ENCODE data around the gene CDK4.

The CDK4 gene

DNA sequence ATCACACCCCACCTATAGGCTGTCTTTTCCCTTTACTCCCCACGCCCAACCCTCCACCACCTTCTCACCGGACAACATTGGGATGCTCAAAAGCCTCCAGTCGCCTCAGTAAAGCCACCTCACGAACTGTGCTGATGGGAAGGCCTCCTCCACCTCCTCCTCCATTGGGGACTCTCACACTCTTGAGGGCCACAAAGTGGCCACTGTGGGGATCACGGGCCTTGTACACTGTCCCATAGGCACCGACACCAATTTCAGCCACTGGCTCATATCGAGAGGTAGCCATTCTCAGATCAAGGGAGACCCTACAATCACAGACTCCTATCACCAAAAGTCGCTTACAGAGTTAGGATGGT, 700 bp downstream of the CDK4 start:
- H3K27me3 ChIP-seq: peaks cover 10% of the 10 kb centered on the region
- H3K9me3 ChIP-seq: no peaks in the 10 kb centered on the region
- H3K4me1 ChIP-seq: peaks cover 4% of the 10 kb centered on the region; the same call in 1 of the 2 replicates
- TF ChIP-seq, protein P1, sequence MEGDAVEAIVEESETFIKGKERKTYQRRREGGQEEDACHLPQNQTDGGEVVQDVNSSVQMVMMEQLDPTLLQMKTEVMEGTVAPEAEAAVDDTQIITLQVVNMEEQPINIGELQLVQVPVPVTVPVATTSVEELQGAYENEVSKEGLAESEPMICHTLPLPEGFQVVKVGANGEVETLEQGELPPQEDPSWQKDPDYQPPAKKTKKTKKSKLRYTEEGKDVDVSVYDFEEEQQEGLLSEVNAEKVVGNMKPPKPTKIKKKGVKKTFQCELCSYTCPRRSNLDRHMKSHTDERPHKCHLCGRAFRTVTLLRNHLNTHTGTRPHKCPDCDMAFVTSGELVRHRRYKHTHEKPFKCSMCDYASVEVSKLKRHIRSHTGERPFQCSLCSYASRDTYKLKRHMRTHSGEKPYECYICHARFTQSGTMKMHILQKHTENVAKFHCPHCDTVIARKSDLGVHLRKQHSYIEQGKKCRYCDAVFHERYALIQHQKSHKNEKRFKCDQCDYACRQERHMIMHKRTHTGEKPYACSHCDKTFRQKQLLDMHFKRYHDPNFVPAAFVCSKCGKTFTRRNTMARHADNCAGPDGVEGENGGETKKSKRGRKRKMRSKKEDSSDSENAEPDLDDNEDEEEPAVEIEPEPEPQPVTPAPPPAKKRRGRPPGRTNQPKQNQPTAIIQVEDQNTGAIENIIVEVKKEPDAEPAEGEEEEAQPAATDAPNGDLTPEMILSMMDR (IDR thresholded peaks at IDR 0.05; ENCODE audit: low read depth, low read length): no peak
- peak overlapping the region; percentile 92 for H3K4me3 ChIP-seq (ENCODE audit: low read depth, low read length)
- peaks cover 44% of the 10 kb centered on the region for H3K36me3 ChIP-seq
- no peak for DNase-seq

DNA sequence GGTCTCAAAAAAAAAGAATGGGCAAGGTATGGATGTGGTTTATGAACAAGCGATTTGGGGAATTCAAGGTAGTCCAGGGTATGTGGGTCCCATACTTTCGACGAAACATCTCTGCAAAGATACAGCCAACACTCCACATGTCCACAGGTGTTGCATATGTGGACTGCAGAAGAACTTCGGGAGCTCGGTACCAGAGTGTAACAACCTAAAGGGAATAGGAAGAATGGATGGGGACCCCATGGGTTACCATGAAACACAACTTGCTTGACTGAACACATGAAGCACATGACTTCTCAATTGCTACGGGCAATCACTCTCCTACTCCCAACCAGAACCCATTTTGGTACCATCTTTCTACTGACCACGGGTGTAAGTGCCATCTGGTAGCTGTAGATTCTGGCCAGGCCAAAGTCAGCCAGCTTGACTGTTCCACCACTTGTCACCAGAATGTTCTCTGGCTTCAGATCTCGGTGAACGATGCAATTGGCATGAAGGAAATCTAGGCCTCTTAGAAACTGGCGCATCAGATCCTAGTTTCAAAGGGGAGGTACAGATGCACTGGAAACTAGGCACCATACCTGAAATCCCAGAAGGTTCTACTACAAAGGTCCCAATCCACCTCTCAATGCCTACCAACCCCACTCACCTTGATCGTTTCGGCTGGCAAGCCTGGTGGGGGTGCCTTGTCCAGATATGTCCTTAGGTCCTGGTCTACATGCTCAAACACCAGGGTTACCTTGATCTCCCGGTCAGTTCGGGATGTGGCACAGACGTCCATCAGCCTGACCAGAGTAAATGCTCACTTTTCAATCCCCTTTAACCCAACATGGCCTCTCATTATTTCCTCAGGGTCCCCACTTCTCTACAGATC, 1.3 kb downstream of the CDK4 start:
- Histone ChIP-seq H3K4me1 (peaks cover 4% of the 10 kb centered on the region; the same call in 1 of the 2 replicates), H3K27me3 (peaks cover 3% of the 10 kb centered on the region), H3K9me3 (no peaks in the 10 kb centered on the region), H3K4me3 (ENCODE audit: low read depth, low read length) (peak overlapping the region; percentile 92), H3K36me3 (peaks cover 48% of the 10 kb centered on the region)
- DNase-seq: no peak
- TF ChIP-seq, protein P1 (IDR thresholded peaks at IDR 0.05; ENCODE audit: low read depth, low read length): no peak

DNA sequence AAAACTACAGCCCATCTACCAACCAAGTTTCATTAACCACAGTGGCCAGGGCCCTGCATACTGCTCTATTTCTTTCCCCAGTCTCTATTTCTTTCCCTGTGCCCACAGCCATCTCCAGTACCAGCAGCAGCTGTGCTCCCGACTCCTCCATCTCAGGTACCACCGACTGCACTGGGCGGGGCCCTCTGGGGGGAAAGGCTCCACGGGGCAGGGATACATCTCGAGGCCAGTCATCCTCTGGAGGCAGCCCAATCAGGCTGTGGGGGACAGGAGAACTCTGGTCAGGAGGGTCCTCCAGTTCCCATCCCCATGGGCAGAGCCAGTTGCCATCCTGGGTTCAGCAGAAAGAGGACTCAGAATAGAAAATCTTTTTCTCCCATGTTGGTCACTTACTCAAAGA, 3.0 kb downstream of the CDK4 start:
- Histone ChIP-seq H3K27me3 (no peaks in the 10 kb centered on the region), H3K4me3 (ENCODE audit: low read depth, low read length) (no peak overlapping the region), H3K4me1 (peaks cover 7% of the 10 kb centered on the region), H3K36me3 (peaks cover 48% of the 10 kb centered on the region), H3K9me3 (no peaks in the 10 kb centered on the region)
- no peak for DNase-seq
- TF ChIP-seq, protein P1 (IDR thresholded peaks at IDR 0.05; ENCODE audit: low read depth, low read length): no peak

DNA sequence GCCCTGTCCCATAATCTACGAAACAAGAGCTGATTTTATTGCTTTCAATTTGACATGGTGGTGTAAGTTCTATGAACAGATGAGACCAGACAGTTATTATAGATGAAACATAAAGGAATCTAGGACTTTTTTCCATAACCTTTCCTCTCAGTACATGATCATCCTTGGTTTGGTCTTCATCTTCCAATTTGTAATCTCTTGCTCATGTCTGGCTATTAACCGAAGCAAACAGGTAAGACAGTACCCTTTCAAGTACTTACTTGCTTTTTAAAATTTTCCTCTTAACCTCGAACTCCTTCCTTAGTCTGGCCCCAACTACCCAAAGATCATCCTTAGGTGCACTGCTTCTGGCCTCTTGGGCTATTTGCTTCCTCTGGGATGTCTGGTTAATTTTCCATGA, 6.1 kb downstream of the CDK4 start:
- Histone ChIP-seq H3K27me3 (peaks cover 1% of the 10 kb centered on the region; the same call in 1 of the 2 replicates), H3K9me3 (no peaks in the 10 kb centered on the region), H3K4me3 (ENCODE audit: low read depth, low read length) (peak overlapping the region; percentile 96), H3K4me1 (peaks cover 3% of the 10 kb centered on the region; the same call in 1 of the 2 replicates), H3K36me3 (peaks cover 44% of the 10 kb centered on the region)
- no peak for DNase-seq
- TF ChIP-seq, protein P1 (IDR thresholded peaks at IDR 0.05; ENCODE audit: low read depth, low read length): no peak

DNA sequence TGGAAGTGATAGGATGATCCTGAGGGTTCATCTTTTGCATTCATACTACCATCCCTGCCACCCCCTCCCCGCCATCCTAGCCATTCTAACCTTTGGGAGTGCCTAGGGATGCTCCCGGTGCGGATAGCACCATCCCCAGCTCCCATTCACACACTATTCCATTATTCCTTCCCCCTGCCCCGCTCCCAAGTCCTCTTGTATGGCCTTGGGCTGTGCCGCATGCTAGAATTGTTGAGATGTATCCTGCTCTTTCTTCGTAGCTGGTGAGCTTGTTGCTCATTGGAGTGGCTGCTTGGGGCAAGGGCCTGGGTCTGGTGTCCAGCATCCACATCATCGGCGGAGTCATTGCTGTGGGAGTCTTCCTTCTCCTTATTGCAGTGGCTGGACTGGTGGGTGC, 6.6 kb downstream of the CDK4 start:
- peaks cover 6% of the 10 kb centered on the region; the same call in 1 of the 2 replicates for H3K27me3 ChIP-seq
- H3K36me3 ChIP-seq: peaks cover 39% of the 10 kb centered on the region
- H3K4me3 ChIP-seq (ENCODE audit: low read depth, low read length): peak overlapping the region; percentile 96
- no peaks in the 10 kb centered on the region for H3K9me3 ChIP-seq
- peaks cover 3% of the 10 kb centered on the region; the same call in 1 of the 2 replicates for H3K4me1 ChIP-seq
- no peak for DNase-seq
- TF ChIP-seq, protein P1 (IDR thresholded peaks at IDR 0.05; ENCODE audit: low read depth, low read length): no peak

Measured in BE2C (cell line).